UCSD-AML1 (cell line): ENCODE results near the gene EFNA3.

Experiments
- DNase-seq: peaks from one replicate; lab custom pipeline; 2025; ENCODE audit not compliant: unreplicated experiment; lab: John Stamatoyannopoulos, UW

EFNA3 gene

DNA sequence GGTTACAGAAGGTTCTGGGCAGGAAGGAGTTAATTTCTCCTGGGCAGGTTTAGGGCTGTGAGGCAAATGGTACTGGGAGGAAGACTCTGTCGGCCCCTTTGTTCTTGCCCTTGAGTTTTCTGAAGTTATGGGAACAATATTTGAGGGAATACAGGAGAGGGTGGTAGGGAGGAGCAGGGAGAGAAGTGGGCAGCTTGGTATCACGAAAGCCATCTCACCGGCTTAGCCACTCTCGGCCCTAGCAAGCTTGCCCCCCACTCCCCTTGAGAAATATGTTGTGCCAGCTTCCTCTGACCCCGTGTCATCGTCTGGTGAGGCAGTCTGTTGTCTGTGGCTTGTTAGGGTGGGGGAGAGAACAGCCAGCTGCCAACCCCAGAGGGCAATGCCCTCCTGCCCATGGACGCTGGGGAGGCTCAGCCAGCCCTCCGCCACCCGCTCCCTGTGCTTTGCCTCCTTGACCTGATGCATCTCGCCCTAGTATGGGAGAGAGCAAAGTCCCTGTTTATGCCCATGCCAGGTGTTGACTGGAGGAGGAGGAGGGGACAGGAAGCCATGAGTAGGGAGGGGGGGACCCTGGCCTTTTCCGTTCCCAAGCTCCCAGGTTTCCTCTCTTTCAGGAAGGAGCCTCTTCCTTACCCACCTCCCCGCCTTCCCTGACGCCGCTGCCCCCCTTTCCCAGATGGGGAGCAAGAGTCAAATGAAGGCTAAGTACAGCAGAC lies 50.3 kb downstream of the EFNA3 start:
- DNase-seq, result peak; percentile 51

DNA sequence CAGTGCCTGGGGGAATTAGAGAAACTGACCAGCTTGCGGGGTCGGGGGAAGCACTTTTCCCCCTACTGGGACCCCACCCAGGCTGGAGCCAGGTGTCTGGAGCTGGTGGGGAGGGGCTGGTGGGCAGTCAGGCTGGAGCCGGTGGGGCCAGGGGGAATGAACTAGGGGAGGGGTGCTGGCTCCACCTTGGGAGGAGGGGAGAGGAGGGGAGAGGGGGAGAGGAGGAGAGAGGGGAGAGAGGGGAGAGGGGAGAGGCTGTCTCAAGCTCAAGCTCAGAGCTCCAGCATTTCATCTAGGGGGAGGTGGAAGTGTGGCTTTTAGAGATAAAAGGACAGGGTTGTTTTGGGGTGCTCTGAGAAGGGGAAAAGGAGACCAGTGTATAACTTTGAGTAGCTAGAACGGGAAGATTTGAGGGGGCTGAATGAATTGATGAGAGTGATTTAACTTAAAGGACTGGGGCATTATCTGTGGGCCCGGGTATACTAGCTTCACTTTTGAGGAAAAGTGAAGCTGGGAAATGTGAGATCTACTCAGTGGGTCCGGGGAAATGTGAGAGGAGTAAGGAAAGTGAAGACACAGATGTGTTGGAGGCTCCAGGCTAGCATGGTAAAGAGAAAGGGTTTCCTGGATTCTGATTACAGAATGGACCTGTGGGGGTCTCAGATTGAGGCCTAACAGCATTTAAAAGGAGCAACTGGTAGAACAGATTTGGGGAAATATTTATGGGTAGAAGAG lies 51.8 kb downstream of the EFNA3 start:
- no peak for DNase-seq

DNA sequence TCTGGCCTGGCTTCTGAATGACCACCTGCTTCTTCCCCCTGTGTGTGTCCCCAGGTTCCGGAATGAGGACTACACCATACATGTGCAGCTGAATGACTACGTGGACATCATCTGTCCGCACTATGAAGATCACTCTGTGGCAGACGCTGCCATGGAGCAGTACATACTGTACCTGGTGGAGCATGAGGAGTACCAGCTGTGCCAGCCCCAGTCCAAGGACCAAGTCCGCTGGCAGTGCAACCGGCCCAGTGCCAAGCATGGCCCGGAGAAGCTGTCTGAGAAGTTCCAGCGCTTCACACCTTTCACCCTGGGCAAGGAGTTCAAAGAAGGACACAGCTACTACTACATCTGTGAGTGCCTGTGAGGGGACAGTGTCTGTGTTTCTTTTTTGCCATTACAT lies 52.6 kb downstream of the EFNA3 start:
- DNase-seq, result no peak

DNA sequence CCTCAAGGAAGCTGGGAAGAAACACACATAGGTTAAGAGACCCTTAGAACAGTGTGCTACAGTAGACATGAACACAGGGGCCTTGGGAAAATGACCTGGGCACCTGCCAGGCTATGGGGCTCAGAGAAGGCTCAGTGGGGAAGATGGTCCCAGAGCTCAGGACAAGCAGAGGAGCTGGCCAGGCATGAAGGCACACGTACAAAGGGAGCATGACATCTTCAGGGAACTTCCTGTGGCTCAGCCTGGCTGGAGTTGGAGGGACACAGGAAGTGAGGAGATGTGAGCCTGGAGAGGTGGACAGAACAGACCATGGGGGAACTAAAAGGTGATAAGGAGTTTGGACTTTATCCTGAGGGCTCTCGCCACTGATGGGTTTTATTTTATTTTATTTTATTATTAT lies 53.2 kb downstream of the EFNA3 start:
- no peak for DNase-seq

DNA sequence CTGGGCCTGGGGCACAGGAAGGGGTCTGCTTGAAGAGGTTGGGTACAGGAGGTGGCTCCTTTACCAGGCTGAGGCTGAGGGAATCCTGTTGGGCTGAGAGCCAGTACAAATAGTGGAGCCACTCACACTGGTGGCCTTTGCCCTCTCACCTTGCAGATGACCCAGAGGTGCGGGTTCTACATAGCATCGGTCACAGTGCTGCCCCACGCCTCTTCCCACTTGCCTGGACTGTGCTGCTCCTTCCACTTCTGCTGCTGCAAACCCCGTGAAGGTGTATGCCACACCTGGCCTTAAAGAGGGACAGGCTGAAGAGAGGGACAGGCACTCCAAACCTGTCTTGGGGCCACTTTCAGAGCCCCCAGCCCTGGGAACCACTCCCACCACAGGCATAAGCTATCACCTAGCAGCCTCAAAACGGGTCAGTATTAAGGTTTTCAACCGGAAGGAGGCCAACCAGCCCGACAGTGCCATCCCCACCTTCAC lies 55.2 kb downstream of the EFNA3 start:
- DNase-seq, result no peak

DNA sequence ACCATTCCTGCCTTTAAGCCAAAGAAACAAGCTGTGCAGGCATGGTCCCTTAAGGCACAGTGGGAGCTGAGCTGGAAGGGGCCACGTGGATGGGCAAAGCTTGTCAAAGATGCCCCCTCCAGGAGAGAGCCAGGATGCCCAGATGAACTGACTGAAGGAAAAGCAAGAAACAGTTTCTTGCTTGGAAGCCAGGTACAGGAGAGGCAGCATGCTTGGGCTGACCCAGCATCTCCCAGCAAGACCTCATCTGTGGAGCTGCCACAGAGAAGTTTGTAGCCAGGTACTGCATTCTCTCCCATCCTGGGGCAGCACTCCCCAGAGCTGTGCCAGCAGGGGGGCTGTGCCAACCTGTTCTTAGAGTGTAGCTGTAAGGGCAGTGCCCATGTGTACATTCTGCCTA lies 55.7 kb downstream of the EFNA3 start:
- DNase-seq, result no peak

DNA sequence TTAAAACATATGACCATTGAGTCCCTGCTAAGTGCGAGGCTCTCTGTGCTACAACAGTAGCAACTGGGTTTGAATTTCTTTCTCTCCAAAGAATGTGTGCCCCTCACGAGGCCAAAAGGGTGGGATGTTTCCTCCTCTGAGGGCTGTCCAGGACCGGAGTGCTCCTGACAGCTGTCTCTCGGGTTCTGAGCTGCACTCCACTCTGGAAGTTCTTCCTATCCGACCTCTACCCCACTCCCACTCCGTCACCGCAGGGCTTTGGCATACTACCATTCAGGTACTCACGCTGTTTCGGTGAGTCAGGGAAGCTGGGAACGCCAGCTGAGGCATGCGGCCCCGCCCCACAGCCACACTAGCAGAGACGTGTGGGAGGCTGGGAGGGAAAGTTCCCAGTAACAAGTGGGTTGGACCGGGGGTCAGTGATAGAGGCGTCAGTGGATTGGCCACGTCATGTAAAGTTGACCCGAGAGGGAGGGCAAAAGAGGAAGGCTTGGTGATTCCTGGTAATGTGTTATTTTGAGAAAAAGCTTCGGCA lies 56.3 kb downstream of the EFNA3 start:
- DNase-seq, result peak; percentile 77

DNA sequence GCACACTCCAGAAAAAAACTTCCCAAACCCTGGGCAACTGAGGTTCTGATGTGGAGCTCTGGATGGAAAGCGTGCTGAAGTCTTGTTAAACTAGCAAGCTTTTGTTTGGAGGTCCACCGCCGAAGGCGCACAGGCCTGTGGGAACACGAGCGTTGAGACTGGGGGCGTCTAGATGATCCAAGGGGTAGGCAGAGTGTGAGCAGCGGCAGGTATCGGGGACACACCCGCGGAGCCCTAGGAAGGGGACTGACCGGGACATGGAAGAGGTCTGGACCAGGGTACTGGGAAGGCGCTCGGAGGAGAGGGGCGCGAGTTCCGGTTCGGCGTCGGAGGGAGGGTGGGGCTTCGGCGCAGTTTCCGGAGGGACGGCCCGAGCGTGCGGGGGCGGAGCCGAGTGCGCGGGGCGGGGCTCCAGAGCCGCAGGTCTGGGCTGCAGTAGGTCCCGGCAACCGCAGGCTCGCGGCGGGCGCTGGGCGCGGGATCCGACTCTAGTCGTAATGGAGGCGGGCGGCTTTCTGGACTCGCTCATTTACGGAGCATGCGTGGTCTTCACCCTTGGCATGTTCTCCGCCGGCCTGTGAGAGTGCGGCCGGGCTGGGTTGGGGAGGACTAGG lies 56.9 kb downstream of the EFNA3 start, which contains the start of gene SLC50A1:
Gene SLC50A1, plus strand, starts transcription at position 438 of the 614 bp plus-strand sequence. Its CDS starts 60 bp downstream, at position 498.
- DNase-seq, result peak; percentile 97

DNA sequence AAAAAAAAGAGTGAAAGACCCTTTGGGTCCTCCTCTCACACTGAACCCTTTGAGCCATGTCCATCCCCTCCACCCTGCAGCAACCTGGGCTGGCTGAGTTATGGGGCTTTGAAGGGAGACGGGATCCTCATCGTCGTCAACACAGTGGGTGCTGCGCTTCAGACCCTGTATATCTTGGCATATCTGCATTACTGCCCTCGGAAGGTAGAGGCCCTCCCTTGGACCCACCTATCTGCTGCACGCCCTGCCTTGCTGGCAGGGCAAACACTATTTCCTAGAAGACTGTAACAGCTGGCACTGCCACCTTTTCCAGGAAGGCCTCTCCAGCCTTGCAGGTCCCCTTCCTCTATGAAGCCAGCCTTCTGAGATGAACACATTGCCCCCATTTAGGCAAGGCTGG lies 58.1 kb downstream of the EFNA3 start:
- DNase-seq, result no peak
